B cell (primary cell): ENCODE results near the gene B9D1. TPM values are rescaled to one million over a fixed set of nuclear protein-coding genes. Genes with fewer than 3 reads are reported as not detected.

ENCODE experiments used
- ATAC-seq: fragments of 200-7000 bp; cut with Tn5 transposase; one replicate; pipeline ENCODE4 v1.10.0; 2021; ENCODE audit warnings: low read depth, mild to moderate bottlenecking, moderate number of reproducible peaks, moderate library complexity
- CTCF ChIA-PET: fragments of 350-600 bp; sonication (Branson Sonifier 250); formaldehyde crosslinking; loops from one replicate; lab custom pipeline; 2021; ENCODE audit warnings: antibody characterized with exemption, inconsistent platforms; lab: Charles Lee
- POLR2A ChIA-PET: fragments of 350-600 bp; sonication (Branson Sonifier 250); formaldehyde crosslinking; loops from one replicate; lab custom pipeline; 2021; ENCODE audit warnings: antibody characterized with exemption; lab: Charles Lee
- DNase-seq: peaks from one replicate; pipeline ENCODE4 v3.0.0; 2013
- H2AFZ ChIP-seq: 2 replicates; pipeline ENCODE4 v1.6.1; 2012; ENCODE audit warnings: mild to moderate bottlenecking, low read depth, low read length; ENCODE audit not compliant: insufficient read depth, poor library complexity, severe bottlenecking
- H3K27ac ChIP-seq, 2 donors: 1 replicate in 1 of 2; 2 replicates in 1 of 2; pipeline ENCODE4 v1.5.1; 2012 to 2013; ENCODE audit warnings: low read length in 2 of 2, mild to moderate bottlenecking in 2 of 2, moderate library complexity in 1 of 2
- H3K27me3 ChIP-seq, 4 experiments: fragments of 200-600 bp in 1 of 4; sonication (generic) in 1 of 4; replicated peaks in 1 of 4; 1 replicate in 2 of 4; 2 replicates in 2 of 4; pipeline versions ENCODE4 v1.6.1 to v1.7.0; 2013 to 2016; ENCODE audit warnings: low read length in 3 of 4, mild to moderate bottlenecking in 2 of 4, mixed read lengths in 1 of 4, moderate library complexity in 1 of 4; ENCODE audit not compliant: insufficient read depth in 4 of 4, control insufficient read depth in 3 of 4; ENCODE audit errors: control extremely low read depth in 1 of 4
- H3K36me3 ChIP-seq, 2 experiments: replicated peaks in 1 of 2; 1 replicate in 1 of 2; 2 replicates in 1 of 2; pipeline versions ENCODE4 v1.6.1 to v1.7.1; 2013; ENCODE audit warnings: low read length in 1 of 2; ENCODE audit not compliant: insufficient read depth in 2 of 2, control insufficient read depth in 1 of 2; ENCODE audit errors: control extremely low read depth in 1 of 2, extremely low read depth in 1 of 2
- H3K4me1 ChIP-seq, 2 donors: fragments of 200-600 bp in 1 of 2; sonication (generic) in 1 of 2; 1 replicate in 1 of 2; 2 replicates in 1 of 2; pipeline versions ENCODE4 v1.5.1 to v1.6.1; 2013 to 2017; ENCODE audit warnings: low read length in 2 of 2; ENCODE audit not compliant: control insufficient read depth in 2 of 2, insufficient read depth in 2 of 2
- H3K4me2 ChIP-seq: replicated peaks from 2 replicates; pipeline ENCODE3; 2012; ENCODE audit warnings: mild to moderate bottlenecking, low read depth, low read length; ENCODE audit not compliant: poor library complexity, severe bottlenecking
- H3K4me3 ChIP-seq, 5 experiments: fragments of 200-600 bp in 1 of 5; sonication (generic) in 1 of 5; 1 replicate in 3 of 5; 2 replicates in 2 of 5; pipeline versions ENCODE4 v1.5.1 to v1.7.0; 2011 to 2016; ENCODE audit warnings: low read length in 4 of 5, mild to moderate bottlenecking in 4 of 5, low read depth in 2 of 5, control low read depth in 1 of 5, moderate library complexity in 1 of 5; ENCODE audit not compliant: insufficient read depth in 1 of 5; ENCODE audit errors: control extremely low read depth in 1 of 5, extremely low read depth in 1 of 5
- H3K79me2 ChIP-seq: fragments of 200-600 bp; sonication (generic); one replicate; pipeline ENCODE4 v1.6.0; 2016; ENCODE audit warnings: low read length; ENCODE audit not compliant: control insufficient read depth, insufficient read depth
- H3K9ac ChIP-seq: fragments of 200-600 bp; sonication (generic); 2 replicates; pipeline ENCODE4 v1.6.1; 2017; ENCODE audit warnings: mild to moderate bottlenecking, low read length, moderate library complexity
- H3K9me3 ChIP-seq, 3 donors: one replicate each; pipeline versions ENCODE4 v1.6.1 to v1.7.1; 2013; ENCODE audit warnings: low read length in 2 of 3; ENCODE audit not compliant: control insufficient read depth in 2 of 3, insufficient read depth in 1 of 3; ENCODE audit errors: control extremely low read depth in 1 of 3
- H4K20me1 ChIP-seq: 2 replicates; pipeline ENCODE4 v1.6.0; 2012; ENCODE audit warnings: mild to moderate bottlenecking, low read length; ENCODE audit not compliant: insufficient read depth, control insufficient read depth, poor library complexity, severe bottlenecking
- H3K27ac Mint-ChIP-seq: one replicate; pipeline ENCODE4 v1.8.0; 2021; ENCODE audit warnings: mixed read lengths
- H3K27me3 Mint-ChIP-seq: one replicate; pipeline ENCODE4 v1.8.0; 2021; ENCODE audit warnings: mixed read lengths
- H3K4me1 Mint-ChIP-seq: one replicate; pipeline ENCODE4 v1.8.0; 2021; ENCODE audit warnings: mixed read lengths
- H3K4me3 Mint-ChIP-seq: one replicate; pipeline ENCODE4 v1.8.0; 2021; ENCODE audit warnings: mixed read lengths
- H3K9me3 Mint-ChIP-seq: one replicate; pipeline ENCODE4 v1.8.0; 2022; ENCODE audit warnings: mixed read lengths; ENCODE audit not compliant: insufficient read depth
- EZH2 ChIP-seq: IDR thresholded peaks from 2 replicates; pipeline ENCODE4 v1.6.1; 2012; ENCODE audit warnings: borderline replicate concordance, low read depth, mild to moderate bottlenecking, moderate library complexity, low read length; ENCODE audit not compliant: insufficient read depth, poor library complexity, severe bottlenecking
- WGBS: methylation state at CpG from one replicate; pipeline ENCODE4 v1.1.5; 2013; ENCODE audit warnings: missing lambda C conversion rate; ENCODE audit not compliant: insufficient coverage; 5-methylcytosine and 5-hydroxymethylcytosine counted together
- intact Hi-C: fragments of 100-400 bp; cut with micrococcal nuclease; formaldehyde crosslinking; loops from one replicate; pipeline ENCODE4 v1.10.0; 2022
- polyA plus RNA-seq: library from polyadenylated mRNA; depleted of rRNA; stranded (reverse); fragments of >200 nt; gene quantifications from 2 replicates; pipeline ENCODE4 v1.2.3, GENCODE V29; 2012
- total RNA-seq, 2 donors: library from RNA; stranded (reverse); fragments of 120-200 nt in 1 of 2; gene quantifications; 1 replicate in 1 of 2; 2 replicates in 1 of 2; pipeline versions ENCODE4 v1.2.3 to v1.2.4, GENCODE V29; 2013 to 2022
- TF ChIP-seq, protein P1 (sequence below): fragments of 200-600 bp; IDR thresholded peaks from one replicate; pipeline ENCODE4 v1.8.0; 2022; ENCODE audit warnings: antibody characterized with exemption, mild to moderate bottlenecking

B9D1 gene
- total and polyA plus RNA-seq, 2 donors (not counting 1 experiment from before 2014, with no cell fraction given), result 2.5 to 6.9 TPM

DNA sequence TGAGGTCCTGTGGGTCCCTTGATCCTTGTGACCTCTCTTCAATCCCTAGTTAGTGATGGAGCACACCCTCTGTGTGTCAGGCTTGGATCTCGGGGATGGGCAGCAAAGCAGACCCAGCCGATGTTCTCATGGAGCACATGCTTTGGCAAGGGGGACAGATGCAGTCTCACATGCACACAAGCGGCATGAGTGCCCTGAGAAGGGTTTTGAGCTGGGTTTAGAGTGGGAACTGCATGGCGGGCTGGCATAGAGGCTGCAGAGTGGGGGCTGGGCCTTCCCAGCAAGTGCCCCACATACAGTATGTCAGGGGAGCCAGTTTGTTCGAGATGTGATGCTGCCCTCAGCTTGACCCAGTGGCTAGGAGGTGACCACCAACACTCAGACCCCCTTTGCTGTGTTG, 41.6 kb downstream of the B9D1 start:
- ATAC-seq (no peak), DNase-seq (no peak)
- Histone ChIP-seq H3K27ac (no peak overlapping the region), H3K4me1 (peaks cover 0 to 4% of the 10 kb centered on the region in 2 donors), H3K9me3 (peaks cover 4 to 5% (median 5%) of the 10 kb centered on the region in 3 donors), H4K20me1 (no peaks in the 10 kb centered on the region), H3K27me3 (peaks cover 0 to 14% (median 0%) of the 10 kb centered on the region in 4 experiments), H3K79me2 (no peaks in the 10 kb centered on the region), H3K9ac (no peak overlapping the region), H3K4me2 (no peak overlapping the region), H3K36me3 (peaks cover 0 to 3% of the 10 kb centered on the region in 2 experiments), H3K4me3 (no peak overlapping the region), H2AFZ (no peak overlapping the region)
- Mint-ChIP-seq H3K9me3 (peaks cover 3% of the 10 kb centered on the region), H3K27me3 (peaks cover 10% of the 10 kb centered on the region), H3K4me3 (no peak overlapping the region), H3K27ac (no peak overlapping the region), H3K4me1 (peaks cover 7% of the 10 kb centered on the region)
- 93% methylated on average over 5 of the region's 5 CpGs for WGBS
- intact Hi-C loops, result no loop called here
- TF ChIP-seq, protein P1, sequence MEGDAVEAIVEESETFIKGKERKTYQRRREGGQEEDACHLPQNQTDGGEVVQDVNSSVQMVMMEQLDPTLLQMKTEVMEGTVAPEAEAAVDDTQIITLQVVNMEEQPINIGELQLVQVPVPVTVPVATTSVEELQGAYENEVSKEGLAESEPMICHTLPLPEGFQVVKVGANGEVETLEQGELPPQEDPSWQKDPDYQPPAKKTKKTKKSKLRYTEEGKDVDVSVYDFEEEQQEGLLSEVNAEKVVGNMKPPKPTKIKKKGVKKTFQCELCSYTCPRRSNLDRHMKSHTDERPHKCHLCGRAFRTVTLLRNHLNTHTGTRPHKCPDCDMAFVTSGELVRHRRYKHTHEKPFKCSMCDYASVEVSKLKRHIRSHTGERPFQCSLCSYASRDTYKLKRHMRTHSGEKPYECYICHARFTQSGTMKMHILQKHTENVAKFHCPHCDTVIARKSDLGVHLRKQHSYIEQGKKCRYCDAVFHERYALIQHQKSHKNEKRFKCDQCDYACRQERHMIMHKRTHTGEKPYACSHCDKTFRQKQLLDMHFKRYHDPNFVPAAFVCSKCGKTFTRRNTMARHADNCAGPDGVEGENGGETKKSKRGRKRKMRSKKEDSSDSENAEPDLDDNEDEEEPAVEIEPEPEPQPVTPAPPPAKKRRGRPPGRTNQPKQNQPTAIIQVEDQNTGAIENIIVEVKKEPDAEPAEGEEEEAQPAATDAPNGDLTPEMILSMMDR, result no peak
- no peak for TF ChIP-seq EZH2
- POLR2A ChIA-PET, result no interaction called here
- CTCF ChIA-PET, result interaction anchor here (1.0 to 3.8 kb wide), 4 partner anchors 10 to 127 kb away, joined by 3 to 16 read pairs (median 4); no protein-coding TSS in a partner anchor

DNA sequence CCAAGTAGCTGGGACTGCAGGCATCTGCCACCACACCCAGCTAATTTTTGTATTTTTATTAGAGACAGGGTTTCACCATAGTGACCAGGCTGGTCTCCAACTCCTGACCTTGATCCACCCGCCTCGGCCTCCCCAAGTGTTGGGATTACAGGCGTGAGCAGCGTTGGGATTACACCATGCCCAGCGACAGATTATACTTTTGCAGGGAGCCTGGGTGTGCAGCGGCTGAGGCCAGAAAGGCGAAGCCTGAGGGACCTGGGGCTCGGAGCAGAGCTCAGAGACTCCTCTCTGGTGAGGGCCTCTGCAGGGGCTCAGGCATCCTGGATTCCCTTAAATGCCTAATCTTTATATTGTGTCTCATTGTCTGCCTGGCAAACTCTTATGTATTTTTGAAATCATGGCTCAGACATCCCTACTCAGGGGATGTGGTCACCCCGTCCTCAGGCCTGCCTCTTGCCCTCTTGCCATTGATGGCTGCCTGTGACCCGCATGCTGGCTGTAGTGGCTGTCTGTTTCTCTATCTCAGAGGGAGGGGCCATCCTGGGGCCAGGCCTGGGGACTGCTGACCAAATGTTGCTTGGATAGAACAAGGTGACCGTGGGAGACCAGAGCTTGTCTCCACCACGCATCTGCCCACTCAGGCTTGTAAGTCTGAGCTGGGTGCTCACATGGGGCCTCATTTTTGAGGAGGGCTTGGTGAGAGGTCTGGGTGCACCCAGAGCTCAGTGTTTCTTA, 42.6 kb downstream of the B9D1 start:
- ATAC-seq (no peak), DNase-seq (no peak)
- Histone ChIP-seq H3K27ac (no peak overlapping the region), H3K79me2 (no peaks in the 10 kb centered on the region), H2AFZ (no peak overlapping the region), H4K20me1 (no peaks in the 10 kb centered on the region), H3K4me1 (peaks cover 0 to 4% of the 10 kb centered on the region in 2 donors), H3K36me3 (peaks cover 0 to 3% of the 10 kb centered on the region in 2 experiments), H3K4me3 (no peak overlapping the region), H3K27me3 (peaks cover 0 to 14% (median 0%) of the 10 kb centered on the region in 4 experiments), H3K4me2 (no peak overlapping the region), H3K9me3 (peaks cover 0 to 5% (median under 1%) of the 10 kb centered on the region in 3 donors), H3K9ac (no peak overlapping the region)
- ChIA-PET CTCF (interaction anchor here (0.6 to 3.8 kb wide), 4 partner anchors 13 to 127 kb away, joined by 3 to 16 read pairs (median 4); no protein-coding TSS in a partner anchor), POLR2A (no interaction called here)
- TF ChIP-seq EZH2, result no peak
- TF ChIP-seq, protein P1, result no peak
- Mint-ChIP-seq H3K27ac (no peak overlapping the region), H3K27me3 (peaks cover 10% of the 10 kb centered on the region), H3K9me3 (no peaks in the 10 kb centered on the region), H3K4me3 (no peak overlapping the region), H3K4me1 (peaks cover 7% of the 10 kb centered on the region)
- intact Hi-C loops, result no loop called here
- 97% methylated on average over 12 of the region's 12 CpGs for WGBS
